SJCRH30 (cell line): ENCODE results near the gene GATAD1. TPM values are rescaled to one million over a fixed set of nuclear protein-coding genes. Genes with fewer than 3 reads are reported as not detected.
"Not testable (repeated sequence)": the region's sequence is repeated elsewhere in the genome, so short reads cannot be mapped to it uniquely, and the experiment has no call there.

Experiments used
- DNase-seq, 2 experiments: peaks; one replicate each; pipeline ENCODE4 v3.0.0-alpha.2; 2015 to 2020
- H3K27ac ChIP-seq: fragments of 250-450 bp; sonication (Bioruptor Pico); 2 replicates; pipeline ENCODE4 v1.5.1; 2020; ENCODE audit warnings: mild to moderate bottlenecking, moderate library complexity
- H3K27me3 ChIP-seq: fragments of 250-450 bp; sonication (Bioruptor Pico); 2 replicates; pipeline ENCODE4 v1.5.1; 2020; ENCODE audit warnings: mild to moderate bottlenecking, moderate library complexity
- H3K36me3 ChIP-seq: fragments of 250-450 bp; sonication (Bioruptor Pico); 2 replicates; pipeline ENCODE4 v1.5.1; 2020; ENCODE audit warnings: mild to moderate bottlenecking, moderate library complexity
- H3K4me1 ChIP-seq: fragments of 250-450 bp; sonication (Bioruptor Pico); 2 replicates; pipeline ENCODE4 v1.5.1; 2020; ENCODE audit warnings: mild to moderate bottlenecking, moderate library complexity
- H3K4me3 ChIP-seq: fragments of 250-450 bp; sonication (Bioruptor Pico); 2 replicates; pipeline ENCODE4 v1.5.1; 2020; ENCODE audit warnings: mild to moderate bottlenecking, moderate library complexity
- H3K9me3 ChIP-seq: fragments of 250-450 bp; sonication (Bioruptor Pico); replicated peaks from 2 replicates; pipeline ENCODE4 v1.5.1; 2020; ENCODE audit warnings: mild to moderate bottlenecking, moderate library complexity
- total RNA-seq: library from RNA; depleted of rRNA; stranded (reverse); fragments of >200 nt; shearing (Covaris generic); gene quantifications from 2 replicates; pipeline ENCODE4 v1.2.3, GENCODE V29; 2014; rRNA removed

GATAD1 gene
- total RNA-seq, 1 experiment from 2014 or later: 57.1 TPM

- DNase-seq: peak; percentile 75 to 77
- not testable (repeated sequence) for H3K4me3 ChIP-seq, H3K27me3 ChIP-seq, H3K9me3 ChIP-seq
- H3K36me3 ChIP-seq: peaks cover 44% of the 10 kb centered on the region
- peaks cover 19% of the 10 kb centered on the region for H3K4me1 ChIP-seq
- H3K27ac ChIP-seq: peak overlapping the region; percentile 68
Observed at GRCh38 chr7:92484226-92484625, 36.9 kb downstream of the GATAD1 start.

GRCh38 chr7:92485267-92485892, 38.1 kb downstream of the GATAD1 start:
- DNase-seq: no peak
- Histone ChIP-seq H3K4me1 (peaks cover 19% of the 10 kb centered on the region), H3K36me3 (peaks cover 53% of the 10 kb centered on the region), H3K27me3 (no peaks in the 10 kb centered on the region), H3K9me3 (no peaks in the 10 kb centered on the region), H3K27ac (no peak overlapping the region), H3K4me3 (no peak overlapping the region)

GRCh38 chr7:92485974-92486373, 38.7 kb downstream of the GATAD1 start:
- H3K27ac ChIP-seq: no peak overlapping the region
- peaks cover 19% of the 10 kb centered on the region for H3K4me1 ChIP-seq
- peaks cover 58% of the 10 kb centered on the region for H3K36me3 ChIP-seq
- DNase-seq: no peak
- no peaks in the 10 kb centered on the region for H3K9me3 ChIP-seq
- no peaks in the 10 kb centered on the region for H3K27me3 ChIP-seq
- H3K4me3 ChIP-seq: no peak overlapping the region

- Histone ChIP-seq H3K4me1 (peaks cover 9% of the 10 kb centered on the region), H3K27ac (no peak overlapping the region), H3K9me3 (no peaks in the 10 kb centered on the region), H3K4me3 (no peak overlapping the region), H3K27me3 (no peaks in the 10 kb centered on the region), H3K36me3 (peaks cover 73% of the 10 kb centered on the region)
- no peak for DNase-seq
Observed at GRCh38 chr7:92487804-92488203, 40.5 kb downstream of the GATAD1 start.

- Histone ChIP-seq H3K36me3 (peaks cover 90% of the 10 kb centered on the region), H3K4me1 (peaks cover under 1% of the 10 kb centered on the region), H3K27ac (no peak overlapping the region), H3K27me3 (no peaks in the 10 kb centered on the region), H3K9me3 (no peaks in the 10 kb centered on the region), H3K4me3 (no peak overlapping the region)
- DNase-seq: peak in 1 of 2 experiments; percentile 27
Observed at GRCh38 chr7:92489634-92490033, 42.4 kb downstream of the GATAD1 start.

GRCh38 chr7:92496876-92497275, 49.6 kb downstream of the GATAD1 start:
- peaks cover 85% of the 10 kb centered on the region for H3K36me3 ChIP-seq
- no peak overlapping the region for H3K4me3 ChIP-seq
- no peaks in the 10 kb centered on the region; the same call in 1 of the 2 replicates for H3K4me1 ChIP-seq
- no peaks in the 10 kb centered on the region for H3K27me3 ChIP-seq
- no peak overlapping the region for H3K27ac ChIP-seq
- no peaks in the 10 kb centered on the region for H3K9me3 ChIP-seq
- no peak for DNase-seq

- Histone ChIP-seq H3K36me3 (peaks cover 84% of the 10 kb centered on the region), H3K4me1 (no peaks in the 10 kb centered on the region), H3K9me3 (no peaks in the 10 kb centered on the region), H3K27ac (no peak overlapping the region), H3K27me3 (no peaks in the 10 kb centered on the region), H3K4me3 (no peak overlapping the region)
- no peak for DNase-seq
Observed at GRCh38 chr7:92498557-92498956, 51.3 kb downstream of the GATAD1 start.

GRCh38 chr7:92503767-92504166, 56.5 kb downstream of the GATAD1 start:
- no peaks in the 10 kb centered on the region for H3K9me3 ChIP-seq
- peaks cover 76% of the 10 kb centered on the region for H3K36me3 ChIP-seq
- no peaks in the 10 kb centered on the region for H3K27me3 ChIP-seq
- no peak for DNase-seq
- no peak overlapping the region for H3K27ac ChIP-seq
- H3K4me3 ChIP-seq: no peak overlapping the region
- no peaks in the 10 kb centered on the region for H3K4me1 ChIP-seq

- H3K9me3 ChIP-seq: no peaks in the 10 kb centered on the region
- peaks cover 76% of the 10 kb centered on the region for H3K36me3 ChIP-seq
- H3K27ac ChIP-seq: no peak overlapping the region
- no peaks in the 10 kb centered on the region for H3K27me3 ChIP-seq
- H3K4me1 ChIP-seq: no peaks in the 10 kb centered on the region
- no peak for DNase-seq
- H3K4me3 ChIP-seq: no peak overlapping the region
Observed at GRCh38 chr7:92504563-92504962, 57.3 kb downstream of the GATAD1 start.

- Histone ChIP-seq H3K36me3 (peaks cover 73% of the 10 kb centered on the region), H3K4me3 (no peak overlapping the region), H3K9me3 (no peaks in the 10 kb centered on the region), H3K4me1 (no peaks in the 10 kb centered on the region), H3K27ac (no peak overlapping the region), H3K27me3 (no peaks in the 10 kb centered on the region)
- DNase-seq: no peak
Observed at GRCh38 chr7:92506363-92506762, 59.1 kb downstream of the GATAD1 start.

- H3K4me3 ChIP-seq: no peak overlapping the region
- no peak overlapping the region for H3K27ac ChIP-seq
- no peak for DNase-seq
- no peaks in the 10 kb centered on the region for H3K9me3 ChIP-seq
- H3K4me1 ChIP-seq: no peaks in the 10 kb centered on the region
- H3K36me3 ChIP-seq: peaks cover 75% of the 10 kb centered on the region
- H3K27me3 ChIP-seq: no peaks in the 10 kb centered on the region
Observed at GRCh38 chr7:92508946-92509345, 61.7 kb downstream of the GATAD1 start.

Other genes starting within 250 kb of the GATAD1 start
- gene KRIT1, start 201.6 kb upstream of the GATAD1 start, total RNA-seq: 71.4 and 72.8 TPM in 2 replicates
- 31.7 and 34.0 TPM in 2 replicates for gene ANKIB1, start 201.5 kb upstream of the GATAD1 start, total RNA-seq
- gene ERVW-1, start 30.5 kb downstream of the GATAD1 start, total RNA-seq: 66.6 and 78.1 TPM in 2 replicates
- 66.8 and 88.4 TPM in 2 replicates for gene PEX1, start 81.0 kb downstream of the GATAD1 start, total RNA-seq
- 23.8 and 25.2 TPM in 2 replicates for gene RBM48, start 81.3 kb downstream of the GATAD1 start, total RNA-seq
- 50.2 and 66.6 TPM in 2 replicates for gene FAM133B, start 142.9 kb downstream of the GATAD1 start, total RNA-seq